Activated CD4-positive, alpha-beta memory T cell treated with anti-CD3 and anti-CD28 coated beads for 36 hours (primary cell): Measurements from ENCODE around the gene C1orf141. TPM values are rescaled to one million over a fixed set of nuclear protein-coding genes. Genes with fewer than 3 reads are reported as not detected.
A peak's percentile ranks its signal among the peaks of the same experiment; 100 is the strongest.

Experiments used
- CTCF ChIA-PET: fragments of 350-600 bp; sonication (Branson Sonifier 250); formaldehyde crosslinking; loops from one replicate; lab custom pipeline; 2021; ENCODE audit warnings: antibody characterized with exemption, inconsistent platforms; lab: Charles Lee
- POLR2A ChIA-PET: fragments of 350-600 bp; sonication (Branson Sonifier 250); formaldehyde crosslinking; loops from one replicate; lab custom pipeline; 2021; ENCODE audit warnings: antibody characterized with exemption; lab: Charles Lee
- DNase-seq: peaks from one replicate; pipeline ENCODE4 v3.0.0-alpha.2; 2020
- H3K27ac Mint-ChIP-seq: one replicate; pipeline ENCODE4 v1.8.0; 2021; ENCODE audit warnings: mixed read lengths
- H3K27me3 Mint-ChIP-seq: one replicate; pipeline ENCODE4 v1.8.0; 2021; ENCODE audit warnings: mixed read lengths
- H3K36me3 Mint-ChIP-seq: one replicate; pipeline ENCODE4 v1.8.0; 2021; ENCODE audit warnings: mixed read lengths
- H3K4me1 Mint-ChIP-seq: one replicate; pipeline ENCODE4 v1.8.0; 2021; ENCODE audit warnings: low read depth, mixed read lengths
- H3K4me3 Mint-ChIP-seq: one replicate; pipeline ENCODE4 v1.8.0; 2021; ENCODE audit warnings: mild to moderate bottlenecking, mixed read lengths
- H3K9me3 Mint-ChIP-seq: one replicate; pipeline ENCODE4 v1.8.0; 2021; ENCODE audit warnings: mixed read lengths
- intact Hi-C: fragments of 100-400 bp; cut with micrococcal nuclease; formaldehyde crosslinking; loops from one replicate; pipeline ENCODE4 v1.15.1; 2023
- total RNA-seq, 2 experiments: library from RNA; stranded (reverse); gene quantifications; one replicate each; pipeline ENCODE4 v1.2.3, GENCODE V29; 2021

The C1orf141 gene
- total RNA-seq, 2 experiments from 2014 or later, result 0.70 to 1.2 TPM

GRCh38 chr1:67053785-67054772 is 80.7 kb downstream of the C1orf141 start, which contains the start of gene SLC35D1:
SLC35D1 (minus strand) TSS chr1:67054148; CDS start chr1:67054013, 135 bp downstream.
- Mint-ChIP-seq H3K36me3 (peaks cover 16% of the 10 kb centered on the region), H3K9me3 (no peaks in the 10 kb centered on the region), H3K4me3 (peak within 1 kb of the TSS; percentile 85), H3K27ac (peak within 1 kb of the TSS; percentile 87), H3K4me1 (peaks cover 24% of the 10 kb centered on the region), H3K27me3 (no peaks in the 10 kb centered on the region)
- CTCF ChIA-PET, result interaction anchor here (0.5 to 2.0 kb wide), 9 partner anchors 37 to 447 kb away, joined by 3 to 16 read pairs (median 3); no protein-coding TSS in a partner anchor
- DNase-seq, result peak; percentile 84
- POLR2A ChIA-PET, result interaction anchor here (0.6 to 1.3 kb wide), 7 partner anchors 14 to 431 kb away, joined by 3 to 5 read pairs (median 4); partner anchors contain the start of genes IL23R and SERBP1
- intact Hi-C loops, result loop anchor here (1.0 to 5.0 kb wide), 6 partner anchors 57 to 377 kb away; partner anchors contain the start of gene SERBP1

- no peak for DNase-seq
- peaks cover 24% of the 10 kb centered on the region for H3K4me1 Mint-ChIP-seq
- H3K36me3 Mint-ChIP-seq, result peaks cover 19% of the 10 kb centered on the region
- intact Hi-C loops, result loop anchor here (2.0 to 5.0 kb wide), 5 partner anchors 57 to 377 kb away; partner anchors contain the start of gene SERBP1
- no peaks in the 10 kb centered on the region for H3K9me3 Mint-ChIP-seq
- ChIA-PET CTCF (interaction anchor here (0.8 to 2.0 kb wide), 6 partner anchors 40 to 447 kb away, joined by 3 to 16 read pairs (median 6); no protein-coding TSS in a partner anchor), POLR2A (interaction anchor here (0.7 to 1.3 kb wide), 6 partner anchors 13 to 377 kb away, joined by 3 to 5 read pairs (median 4); partner anchors contain the start of genes IL23R and SERBP1)
- no peaks in the 10 kb centered on the region for H3K27me3 Mint-ChIP-seq
- H3K27ac Mint-ChIP-seq, result peak overlapping the region; percentile 87
- H3K4me3 Mint-ChIP-seq, result peak overlapping the region; percentile 85
Observed at GRCh38 chr1:67053535-67053784, 81.3 kb downstream of the C1orf141 start.

- POLR2A ChIA-PET, result interaction anchor here (0.6 to 1.3 kb wide), 4 partner anchors 113 to 160 kb away, joined by 3 to 5 read pairs (median 3); partner anchors contain the start of gene IL23R
- DNase-seq, result peak; percentile 48
- H3K4me3 Mint-ChIP-seq, result peak overlapping the region; percentile 82
- CTCF ChIA-PET, result interaction anchor here (1.0 to 2.0 kb wide), 5 partner anchors 40 to 161 kb away, joined by 3 to 16 read pairs (median 7); no protein-coding TSS in a partner anchor
- intact Hi-C loops, result loop anchor here (2.0 to 5.0 kb wide), 5 partner anchors 56 to 378 kb away; partner anchors contain the start of gene SERBP1
- H3K9me3 Mint-ChIP-seq, result no peaks in the 10 kb centered on the region
- peaks cover 24% of the 10 kb centered on the region for H3K4me1 Mint-ChIP-seq
- no peaks in the 10 kb centered on the region for H3K27me3 Mint-ChIP-seq
- H3K36me3 Mint-ChIP-seq, result peaks cover 19% of the 10 kb centered on the region
- H3K27ac Mint-ChIP-seq, result peak overlapping the region; percentile 69
Observed at GRCh38 chr1:67052741-67053534, 81.8 kb downstream of the C1orf141 start.

- Mint-ChIP-seq H3K9me3 (no peaks in the 10 kb centered on the region), H3K4me3 (no peak overlapping the region), H3K4me1 (peaks cover 24% of the 10 kb centered on the region), H3K27me3 (no peaks in the 10 kb centered on the region), H3K27ac (no peak overlapping the region), H3K36me3 (peaks cover 28% of the 10 kb centered on the region)
- intact Hi-C loops, result loop anchor here (5.0 kb wide), 2 partner anchors 161 to 284 kb away; no protein-coding TSS in a partner anchor
- POLR2A ChIA-PET, result interaction anchor here (0.7 kb wide), 1 partner anchor 139 kb away, joined by 4 read pairs; no protein-coding TSS in a partner anchor
- no peak for DNase-seq
- CTCF ChIA-PET, result interaction anchor here (0.7 to 1.8 kb wide), 3 partner anchors 55 to 286 kb away, joined by 3 to 6 read pairs (median 5); no protein-coding TSS in a partner anchor
Observed at GRCh38 chr1:67051196-67051595, 83.6 kb downstream of the C1orf141 start.

GRCh38 chr1:67044631-67045270 is 90.0 kb downstream of the C1orf141 start:
- Mint-ChIP-seq H3K4me1 (no peaks in the 10 kb centered on the region), H3K27me3 (no peaks in the 10 kb centered on the region), H3K4me3 (no peak overlapping the region), H3K27ac (no peak overlapping the region), H3K9me3 (no peaks in the 10 kb centered on the region), H3K36me3 (peaks cover 45% of the 10 kb centered on the region)
- ChIA-PET CTCF (interaction anchor here (0.8 kb wide), 1 partner anchor 104 kb away, joined by 3 read pairs; no protein-coding TSS in a partner anchor), POLR2A (no interaction called here)
- intact Hi-C loops, result no loop called here
- DNase-seq, result no peak

GRCh38 chr1:67043366-67043765 is 91.4 kb downstream of the C1orf141 start:
- H3K36me3 Mint-ChIP-seq, result peaks cover 47% of the 10 kb centered on the region
- H3K27ac Mint-ChIP-seq, result no peak overlapping the region
- H3K9me3 Mint-ChIP-seq, result no peaks in the 10 kb centered on the region
- H3K4me3 Mint-ChIP-seq, result no peak overlapping the region
- POLR2A ChIA-PET, result no interaction called here
- CTCF ChIA-PET, result no interaction called here
- H3K27me3 Mint-ChIP-seq, result no peaks in the 10 kb centered on the region
- H3K4me1 Mint-ChIP-seq, result no peaks in the 10 kb centered on the region
- intact Hi-C loops, result no loop called here
- no peak for DNase-seq

Other genes starting within 250 kb of the C1orf141 start
- 1 to 10 TPM; 1.4 to 1.6 TPM for gene DNAI4, start 210.1 kb downstream of the C1orf141 start, total RNA-seq
- gene MIER1, start 210.0 kb downstream of the C1orf141 start, total RNA-seq, result 10 to 100 TPM; 54.7 to 58.8 TPM
- 10 to 100 TPM; 11.0 to 11.1 TPM for gene SLC35D1, start 80.8 kb downstream of the C1orf141 start, total RNA-seq
- 10 to 100 TPM; 16.8 to 17.7 TPM for gene IL23R, start 31.5 kb upstream of the C1orf141 start, total RNA-seq
- gene IL12RB2, start 172.9 kb upstream of the C1orf141 start, total RNA-seq, result 10 to 100 TPM; 86.9 to 90.7 TPM